Measurements from ENCODE around the gene DMTF1. TPM values are rescaled to one million over a fixed set of nuclear protein-coding genes. Genes with fewer than 3 reads are reported as not detected.

The DMTF1 gene
- total and polyA plus RNA-seq, 2 of the 8 experiments (the other 6 are each of a cell fraction or from before 2014, with no cell fraction given), result 86.0 to 115 TPM

DNA sequence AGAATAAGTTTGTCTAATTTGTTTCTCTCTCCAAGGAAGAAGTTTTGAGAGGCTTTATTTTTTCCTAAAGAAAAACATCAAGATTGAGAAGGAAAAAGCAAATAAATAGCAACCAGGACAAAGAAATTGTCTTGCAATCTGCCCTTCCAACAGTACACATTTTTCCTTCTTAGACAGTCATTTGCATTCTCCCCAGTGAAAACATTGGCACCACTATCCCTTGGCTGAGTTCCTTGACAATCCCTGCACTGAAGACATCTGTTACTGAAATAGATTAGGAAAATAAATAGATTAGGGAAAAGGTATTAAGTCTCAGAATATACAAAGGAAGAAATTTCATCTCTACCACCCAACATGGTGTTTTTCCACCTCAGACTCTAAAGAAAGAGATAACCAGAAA lies 79.5 kb downstream of the DMTF1 start:
- H4K8ac ChIP-seq (ENCODE audit: extremely low read depth, insufficient read depth, low read length), result no peak overlapping the region
- ChIA-PET CTCF (ENCODE audit: partially characterized antibody) (interaction anchor here (2.8 kb wide), 1 partner anchor 11 kb away, joined by 14 read pairs; no protein-coding TSS in a partner anchor), POLR2A (ENCODE audit: partially characterized antibody) (interaction anchor here (1.0 kb wide), 1 partner anchor 23 kb away, joined by 3 read pairs; no protein-coding TSS in a partner anchor)
- no peak overlapping the region for H3K14ac ChIP-seq (ENCODE audit: insufficient read length)
- H3K27me3 ChIP-seq (replicated peaks in 1 of 4; ENCODE audit: control insufficient read depth in 3 of 4, extremely low read depth in 1 of 4, insufficient read depth in 3 of 4, low read length in 3 of 4), result no peaks in the 10 kb centered on the region
- H2AK5ac ChIP-seq (ENCODE audit: low read depth, low read length), result no peak overlapping the region
- H3K36me3 ChIP-seq (ENCODE audit: control insufficient read depth in 2 of 4, insufficient read depth in 4 of 4, low read length in 3 of 4), result no peaks in the 10 kb centered on the region
- no peak overlapping the region for H4K91ac ChIP-seq (replicated peaks; ENCODE audit: insufficient read length, low read length)
- no peaks in the 10 kb centered on the region for H3K79me2 ChIP-seq (ENCODE audit: control insufficient read depth in 1 of 2, insufficient read depth in 2 of 2, low read length in 2 of 2)
- H2BK12ac ChIP-seq (ENCODE audit: low read depth, low read length), result no peak overlapping the region
- no peak overlapping the region for H2BK120ac ChIP-seq (replicated peaks; ENCODE audit: low read depth, low read length)
- H4K20me1 ChIP-seq (replicated peaks in 1 of 2; ENCODE audit: control insufficient read depth in 1 of 2, insufficient read depth in 2 of 2, low read length in 2 of 2), result peaks cover 0 to 1% of the 10 kb centered on the region in 2 experiments
- H3K9me3 ChIP-seq (ENCODE audit: insufficient read depth in 2 of 2, low read depth in 1 of 2, low read length in 1 of 2), result no peaks in the 10 kb centered on the region
- H3K4ac ChIP-seq (replicated peaks; ENCODE audit: insufficient read length, low read depth, low read length), result no peak overlapping the region
- H3K18ac ChIP-seq (ENCODE audit: extremely low read depth, low read length), result no peak overlapping the region
- H3K4me1 ChIP-seq (replicated peaks in 1 of 4; ENCODE audit: control insufficient read depth in 3 of 4, insufficient read depth in 4 of 4, low read length in 3 of 4), result no peaks in the 10 kb centered on the region; a peak in 1 of 7 replicates
- no peak overlapping the region for H3K23ac ChIP-seq (ENCODE audit: insufficient read length)
- H2AFZ ChIP-seq (ENCODE audit: low read length), result no peak overlapping the region
- no peak overlapping the region for H3K56ac ChIP-seq (replicated peaks; ENCODE audit: insufficient read length, low read depth, low read length)
- FAIRE-seq, result no peak
- H3K23me2 ChIP-seq (ENCODE audit: low read depth, low read length), result no peaks in the 10 kb centered on the region
- TF ChIP-seq POLR2AphosphoS5 (IDR thresholded peaks at IDR 0.05; ENCODE audit: low read depth, low read length), result no peak
- no peak for TF ChIP-seq EP300 (IDR thresholded peaks at IDR 0.05; ENCODE audit: borderline replicate concordance in 1 of 2, low read depth in 2 of 2, low read length in 2 of 2)
- TF ChIP-seq EZH2 (IDR thresholded peaks at IDR 0.05; ENCODE audit: low read depth, low read length, severe bottlenecking), result no peak
- no peak for TF ChIP-seq GABPA (IDR thresholded peaks at IDR 0.05; ENCODE audit: borderline replicate concordance, insufficient read depth, low read length)
- TF ChIP-seq NANOG (IDR thresholded peaks at IDR 0.05; ENCODE audit: insufficient read depth, low read depth, low read length, poor library complexity, severe bottlenecking), result no peak
- TF ChIP-seq KDM1A (IDR thresholded peaks at IDR 0.05; ENCODE audit: borderline replicate concordance, low read length), result no peak
- TF ChIP-seq EGR1 (IDR thresholded peaks at IDR 0.05; ENCODE audit: borderline replicate concordance, low read depth, low read length), result no peak
- TF ChIP-seq TAF7 (optimal IDR thresholded peaks at IDR 0.05; ENCODE audit: borderline replicate concordance, low read depth, low read length), result no peak
- DNase-seq (ENCODE audit: low read depth in 1 of 2, low spot score in 2 of 2), result no peak
- H4K5ac ChIP-seq (ENCODE audit: insufficient read length, low read depth, low read length), result no peak overlapping the region
- no peak overlapping the region for H2BK20ac ChIP-seq (ENCODE audit: low read length)
- H2BK15ac ChIP-seq (ENCODE audit: low read length), result no peak overlapping the region
- H3K27ac ChIP-seq (ENCODE audit: low read depth, low read length), result no peak overlapping the region
- H2BK5ac ChIP-seq (ENCODE audit: low read depth, low read length), result no peak overlapping the region
- H3K4me3 ChIP-seq (ENCODE audit: extremely low read depth in 1 of 4, insufficient read depth in 2 of 4, low read depth in 3 of 4, low read length in 4 of 4), result no peak overlapping the region
- H3K79me1 ChIP-seq (ENCODE audit: low read depth, low read length), result no peaks in the 10 kb centered on the region
- no peak overlapping the region for H3K4me2 ChIP-seq (ENCODE audit: insufficient read depth in 1 of 2, low read depth in 2 of 2, low read length in 2 of 2)
- H3K9ac ChIP-seq (replicated peaks in 1 of 4; ENCODE audit: extremely low read depth in 1 of 4, low read depth in 3 of 4, low read length in 3 of 4), result no peak overlapping the region
